ENCODE measurements around the gene GRK6. TPM values are rescaled to one million over a fixed set of nuclear protein-coding genes. Genes with fewer than 3 reads are reported as not detected.

The GRK6 gene
- 10 to 100 TPM; 10.6 to 14.5 (median 12.3) TPM for total RNA-seq
- polyA plus RNA-seq: 1 to 10 TPM; 7.2 to 7.6 TPM

GRCh38 chr5:177426566-177427210 lies at the start of gene GRK6:
Gene GRK6 (plus strand): TSS chr5:177426676. CDS start chr5:177426846, 170 bp downstream.
- WGBS, 2 donors: 1% methylated on average over 31 to 82 of the region's 82 CpGs
- ATAC-seq (peak in 1 of 4 donors; percentile 1), FAIRE-seq (no peak), DNase-seq (peak in 5 of 6 donors; percentile 47 to 94 (median 71))
- H3K27ac ChIP-seq: peak within 1 kb of the TSS; percentile 80 to 95 (median 85)
- intact Hi-C loops (cut with DNase I): no loop called here
- no peaks in the 10 kb centered on the region for H3K36me3 ChIP-seq
- H3K4me1 ChIP-seq: peaks cover 0 to 13% (median 4%) of the 10 kb centered on the region in 3 donors
- H3K9me3 ChIP-seq: no peaks in the 10 kb centered on the region
- no peak for TF ChIP-seq CTCF (IDR thresholded peaks at IDR 0.05)
- no peaks in the 10 kb centered on the region for H3K27me3 ChIP-seq
- peak within 1 kb of the TSS; percentile 66 to 96 (median 81) for H3K4me3 ChIP-seq

GRCh38 chr5:177377851-177378776 lies 48.4 kb upstream of the GRK6 start:
- FAIRE-seq (no peak), ATAC-seq (no peak), DNase-seq (no peak)
- no peaks in the 10 kb centered on the region for H3K4me1 ChIP-seq
- H3K27me3 ChIP-seq: no peaks in the 10 kb centered on the region
- H3K4me3 ChIP-seq: no peak overlapping the region
- no peak overlapping the region for H3K27ac ChIP-seq
- 88 to 89% methylated on average over 8 of the region's 8 CpGs for whole genome bisulfite sequencing, 2 donors
- intact Hi-C loops (cut with DNase I): no loop called here
- TF ChIP-seq CTCF (IDR thresholded peaks at IDR 0.05): no peak
- no peaks in the 10 kb centered on the region for H3K9me3 ChIP-seq
- H3K36me3 ChIP-seq: no peaks in the 10 kb centered on the region

- TF ChIP-seq CTCF (IDR thresholded peaks at IDR 0.05): no peak
- Histone ChIP-seq H3K4me1 (no peaks in the 10 kb centered on the region), H3K9me3 (no peaks in the 10 kb centered on the region), H3K27ac (peak overlapping the region in 1 of 4 donors; percentile 23), H3K4me3 (no peak overlapping the region), H3K36me3 (no peaks in the 10 kb centered on the region), H3K27me3 (no peaks in the 10 kb centered on the region)
- ATAC-seq (peak in 3 of 4 donors; percentile 40 to 52 (median 42)), FAIRE-seq (no peak), DNase-seq (no peak)
- WGBS, 2 donors: 70 to 73% methylated on average over 15 of the region's 15 CpGs
- intact Hi-C loops (cut with DNase I): no loop called here
Observed at GRCh38 chr5:177378884-177379883, 47.3 kb upstream of the GRK6 start.

GRCh38 chr5:177380805-177381126 lies 45.7 kb upstream of the GRK6 start:
- WGBS, 2 donors: 91 to 95% methylated on average over 6 of the region's 6 CpGs
- ATAC-seq (no peak), DNase-seq (no peak), FAIRE-seq (no peak)
- no peak overlapping the region for H3K27ac ChIP-seq
- H3K27me3 ChIP-seq: no peaks in the 10 kb centered on the region
- intact Hi-C loops (cut with DNase I): loop anchor here in 1 of 3 donors (10.0 kb wide), 1 partner anchor 66 kb away; the partner anchor contains the start of gene MXD3
- H3K4me3 ChIP-seq: no peak overlapping the region
- TF ChIP-seq CTCF (IDR thresholded peaks at IDR 0.05): no peak
- no peaks in the 10 kb centered on the region for H3K9me3 ChIP-seq
- H3K36me3 ChIP-seq: no peaks in the 10 kb centered on the region
- no peaks in the 10 kb centered on the region for H3K4me1 ChIP-seq
